ENCODE measurements around the gene AP3S1.
"Not testable (repeated sequence)": the region's sequence is repeated elsewhere in the genome, so short reads cannot be mapped to it uniquely, and the experiment has no call there.

AP3S1 gene

GRCh38 chr5:115841382-115842088, at the start of gene AP3S1, which contains the start of gene ATG12:
AP3S1 (plus strand) TSS chr5:115841935; CDS start chr5:115842038, 103 bp downstream.
ATG12 (minus strand) TSS chr5:115841565; CDS start chr5:115841552, 13 bp downstream.
- Histone ChIP-seq H3K4me2 (peak within 1 kb of the TSS; percentile 86), H4K20me1 (peaks cover 84% of the 10 kb centered on the region), H3K27ac (peak within 1 kb of the TSS; percentile 85), H3K27me3 (no peaks in the 10 kb centered on the region), H3K4me3 (peak within 1 kb of the TSS; percentile 85), H3K9ac (peak within 1 kb of the TSS; percentile 89), H3K36me3 (peaks cover 11% of the 10 kb centered on the region), H3K9me3 (no peaks in the 10 kb centered on the region), H3K4me1 (peaks cover 51% of the 10 kb centered on the region)
- no peak for TF ChIP-seq Cebpa-rat (IDR thresholded peaks at IDR 0.05)

GRCh38 chr5:115795700-115796099, 46.0 kb upstream of the AP3S1 start:
- Histone ChIP-seq H3K36me3 (no peaks in the 10 kb centered on the region), H3K9ac (no peak overlapping the region), H4K20me1 (no peaks in the 10 kb centered on the region), H3K4me2 (no peak overlapping the region), H3K4me1 (no peaks in the 10 kb centered on the region), H3K9me3 (no peaks in the 10 kb centered on the region), H3K27me3 (no peaks in the 10 kb centered on the region), H3K27ac (no peak overlapping the region), H3K4me3 (no peak overlapping the region)
- no peak for TF ChIP-seq Cebpa-rat (IDR thresholded peaks at IDR 0.05)

- no peaks in the 10 kb centered on the region for H3K36me3 ChIP-seq
Measured at GRCh38 chr5:115796656-115797055, 45.1 kb upstream of the AP3S1 start.

GRCh38 chr5:115798252-115798651, 43.5 kb upstream of the AP3S1 start:
- Histone ChIP-seq H3K4me2 (no peak overlapping the region), H3K27me3 (no peaks in the 10 kb centered on the region), H3K9me3 (no peaks in the 10 kb centered on the region), H3K27ac (no peak overlapping the region), H4K20me1 (no peaks in the 10 kb centered on the region), H3K4me3 (no peak overlapping the region), H3K4me1 (no peaks in the 10 kb centered on the region), H3K36me3 (no peaks in the 10 kb centered on the region), H3K9ac (no peak overlapping the region)
- no peak for TF ChIP-seq Cebpa-rat (IDR thresholded peaks at IDR 0.05)

More at GRCh38 chr5:115796656-115797055, 45.1 kb upstream of the AP3S1 start:
- Histone ChIP-seq H3K4me3 (no peak overlapping the region), H4K20me1 (no peaks in the 10 kb centered on the region), H3K27ac (no peak overlapping the region), H3K9ac (no peak overlapping the region), H3K4me1 (no peaks in the 10 kb centered on the region), H3K9me3 (no peaks in the 10 kb centered on the region), H3K27me3 (no peaks in the 10 kb centered on the region), H3K4me2 (no peak overlapping the region)
- TF ChIP-seq Cebpa-rat (IDR thresholded peaks at IDR 0.05), result no peak

- TF ChIP-seq Cebpa-rat (IDR thresholded peaks at IDR 0.05), result no peak
- Histone ChIP-seq H3K27ac (no peak overlapping the region), H3K27me3 (no peaks in the 10 kb centered on the region), H3K4me1 (no peaks in the 10 kb centered on the region), H3K9ac (no peak overlapping the region), H3K9me3 (no peaks in the 10 kb centered on the region), H3K4me3 (no peak overlapping the region), H4K20me1 (no peaks in the 10 kb centered on the region), H3K4me2 (no peak overlapping the region), H3K36me3 (no peaks in the 10 kb centered on the region)
Measured at GRCh38 chr5:115800108-115800507, 41.6 kb upstream of the AP3S1 start.

GRCh38 chr5:115801152-115801551, 40.6 kb upstream of the AP3S1 start:
- no peak overlapping the region for H3K9ac ChIP-seq
- H3K9me3 ChIP-seq, result no peaks in the 10 kb centered on the region
- H3K27ac ChIP-seq, result no peak overlapping the region
- H3K4me2 ChIP-seq, result no peak overlapping the region
- no peaks in the 10 kb centered on the region for H3K4me1 ChIP-seq
- H3K27me3 ChIP-seq, result no peaks in the 10 kb centered on the region
- no peak for TF ChIP-seq Cebpa-rat (IDR thresholded peaks at IDR 0.05)
- H4K20me1 ChIP-seq, result no peaks in the 10 kb centered on the region
- no peak overlapping the region for H3K4me3 ChIP-seq
- H3K36me3 ChIP-seq, result no peaks in the 10 kb centered on the region

- Histone ChIP-seq H3K4me2 (no peak overlapping the region), H3K9me3 (no peaks in the 10 kb centered on the region), H3K4me3 (no peak overlapping the region), H4K20me1 (no peaks in the 10 kb centered on the region), H3K36me3 (no peaks in the 10 kb centered on the region), H3K4me1 (no peaks in the 10 kb centered on the region), H3K27me3 (no peaks in the 10 kb centered on the region), H3K9ac (no peak overlapping the region), H3K27ac (no peak overlapping the region)
- no peak for TF ChIP-seq Cebpa-rat (IDR thresholded peaks at IDR 0.05)
Measured at GRCh38 chr5:115801984-115802383, 39.8 kb upstream of the AP3S1 start.

GRCh38 chr5:115806986-115807653, 34.6 kb upstream of the AP3S1 start:
- no peak overlapping the region for H3K4me3 ChIP-seq
- no peaks in the 10 kb centered on the region; the same call in 1 of the 2 replicates for H3K4me1 ChIP-seq
- H3K9me3 ChIP-seq, result no peaks in the 10 kb centered on the region
- no peak for TF ChIP-seq Cebpa-rat (IDR thresholded peaks at IDR 0.05)
- H3K9ac ChIP-seq, result no peak overlapping the region
- H4K20me1 ChIP-seq, result no peaks in the 10 kb centered on the region
- H3K27ac ChIP-seq, result no peak overlapping the region
- H3K36me3 ChIP-seq, result no peaks in the 10 kb centered on the region
- no peak overlapping the region for H3K4me2 ChIP-seq
- no peaks in the 10 kb centered on the region for H3K27me3 ChIP-seq

GRCh38 chr5:115807654-115808052, 34.1 kb upstream of the AP3S1 start:
- H3K27me3 ChIP-seq, result no peaks in the 10 kb centered on the region
- no peaks in the 10 kb centered on the region for H3K36me3 ChIP-seq
- H4K20me1 ChIP-seq, result no peaks in the 10 kb centered on the region
- TF ChIP-seq Cebpa-rat (IDR thresholded peaks at IDR 0.05), result no peak
- no peaks in the 10 kb centered on the region for H3K9me3 ChIP-seq
- H3K4me1 ChIP-seq, result no peaks in the 10 kb centered on the region; the same call in 1 of the 2 replicates
- no peak overlapping the region for H3K9ac ChIP-seq
- no peak overlapping the region for H3K4me2 ChIP-seq
- H3K27ac ChIP-seq, result no peak overlapping the region
- no peak overlapping the region for H3K4me3 ChIP-seq

GRCh38 chr5:115808066-115808465, 33.7 kb upstream of the AP3S1 start:
- not testable (repeated sequence) for H3K4me1 ChIP-seq, H3K4me2 ChIP-seq, H3K9ac ChIP-seq, H3K4me3 ChIP-seq, H3K27me3 ChIP-seq, H3K36me3 ChIP-seq, H3K9me3 ChIP-seq, H3K27ac ChIP-seq, H4K20me1 ChIP-seq
